ENCODE results near the gene IRF4.

GRCh38 chr6:381742-382461 is 9.7 kb upstream of the IRF4 start:
- no peak for TF ChIP-seq CTCF (IDR thresholded peaks at IDR 0.05; ENCODE audit: low read depth, low read length)
- no peak for TF ChIP-seq EZH2phosphoT487 (IDR thresholded peaks at IDR 0.05; ENCODE audit: low read depth)

All from OCI-LY3 (cell line).